Hypothalamus (tissue), 51 donors: ENCODE measurements around the gene SORBS2.
"Not testable (repeated sequence)": the region's sequence is repeated elsewhere in the genome, so short reads cannot be mapped to it uniquely, and the experiment has no call there.

ENCODE experiments used
- DNase-seq, 51 donors: peaks; one replicate each; lab custom pipeline; 2025; lab: John Stamatoyannopoulos, UW

Gene SORBS2

GRCh38 chr4:185576314-185576961 lies 235.6 kb downstream of the SORBS2 start:
- no peak for DNase-seq

GRCh38 chr4:185573651-185574199 lies 238.3 kb downstream of the SORBS2 start:
- DNase-seq: no peak

- DNase-seq: no peak
Observed at GRCh38 chr4:185570727-185571126, 241.3 kb downstream of the SORBS2 start.

GRCh38 chr4:185567381-185568376 lies 244.3 kb downstream of the SORBS2 start:
- peak in 35 of 51 donors; percentile 2 to 78 (median 41) for DNase-seq

GRCh38 chr4:185566972-185567371 lies 245.0 kb downstream of the SORBS2 start:
- DNase-seq: peak in 7 of 51 donors; percentile 3 to 52 (median 19)

GRCh38 chr4:185566425-185566824 lies 245.6 kb downstream of the SORBS2 start:
- no peak for DNase-seq

GRCh38 chr4:185565696-185566095 lies 246.3 kb downstream of the SORBS2 start:
- no peak for DNase-seq

- no peak for DNase-seq
Observed at GRCh38 chr4:185564349-185564748, 247.6 kb downstream of the SORBS2 start.

- DNase-seq: no peak
Observed at GRCh38 chr4:185562531-185562930, 249.5 kb downstream of the SORBS2 start.

- no peak for DNase-seq
Observed at GRCh38 chr4:185560316-185560715, 251.7 kb downstream of the SORBS2 start.

GRCh38 chr4:185559915-185560281 lies 252.1 kb downstream of the SORBS2 start:
- DNase-seq: peak in 8 of 51 donors; percentile 5 to 61 (median 20)

- not testable (repeated sequence) for DNase-seq
Observed at GRCh38 chr4:185559251-185559914, 252.6 kb downstream of the SORBS2 start.

GRCh38 chr4:185554365-185555126 lies 257.4 kb downstream of the SORBS2 start:
- DNase-seq: no peak

GRCh38 chr4:185552254-185552653 lies 259.7 kb downstream of the SORBS2 start:
- no peak for DNase-seq

GRCh38 chr4:185550933-185551332 lies 261.1 kb downstream of the SORBS2 start:
- DNase-seq: no peak

GRCh38 chr4:185549095-185549639 lies 262.8 kb downstream of the SORBS2 start:
- no peak for DNase-seq

GRCh38 chr4:185548587-185548986 lies 263.4 kb downstream of the SORBS2 start:
- no peak for DNase-seq

GRCh38 chr4:185546335-185546734 lies 265.7 kb downstream of the SORBS2 start:
- DNase-seq: no peak

- no peak for DNase-seq
Observed at GRCh38 chr4:185542626-185543315, 269.2 kb downstream of the SORBS2 start.
